H9 (cell line): ENCODE measurements around the gene CXCL3. TPM values are rescaled to one million over a fixed set of nuclear protein-coding genes. Genes with fewer than 3 reads are reported as not detected.

Experiments
- DNase-seq: peaks from one replicate; pipeline ENCODE4 v3.0.0-alpha.2; 2017
- H2AFZ ChIP-seq: one replicate; pipeline ENCODE4 v1.6.1; 2013; ENCODE audit warnings: mild to moderate bottlenecking, low read length, control low read depth, moderate library complexity
- H2AK5ac ChIP-seq: 2 replicates; pipeline ENCODE4 v1.6.1; 2013; ENCODE audit warnings: low read length, control low read depth, mixed read lengths; ENCODE audit not compliant: insufficient read length
- H2BK120ac ChIP-seq: one replicate; pipeline ENCODE4 v1.6.1; 2013; ENCODE audit warnings: low read depth, mild to moderate bottlenecking, low read length, control low read depth, inconsistent platforms; ENCODE audit not compliant: poor library complexity, severe bottlenecking
- H2BK12ac ChIP-seq: 2 replicates; pipeline ENCODE4 v1.6.1; 2013; ENCODE audit warnings: low read length, control low read depth, mixed read lengths, low read depth; ENCODE audit not compliant: insufficient read length
- H2BK15ac ChIP-seq: 2 replicates; pipeline ENCODE4 v1.6.1; 2013; ENCODE audit warnings: low read depth, low read length, control low read depth
- H2BK20ac ChIP-seq: one replicate; pipeline ENCODE4 v1.6.1; 2013; ENCODE audit warnings: low read depth, mild to moderate bottlenecking, low read length, control low read depth, inconsistent platforms; ENCODE audit not compliant: poor library complexity, severe bottlenecking
- H2BK5ac ChIP-seq: 2 replicates; pipeline ENCODE4 v1.6.1; 2013; ENCODE audit warnings: low read length, control low read depth, mixed read lengths; ENCODE audit not compliant: insufficient read length
- H3K14ac ChIP-seq: 2 replicates; pipeline ENCODE4 v1.6.1; 2013; ENCODE audit warnings: low read length, control low read depth; ENCODE audit not compliant: insufficient read depth
- H3K18ac ChIP-seq: 2 replicates; pipeline ENCODE4 v1.6.1; 2013; ENCODE audit warnings: low read depth, mild to moderate bottlenecking, mixed read lengths, low read length, control low read depth; ENCODE audit not compliant: insufficient read length
- H3K23ac ChIP-seq: 2 replicates; pipeline ENCODE4 v1.6.1; 2013; ENCODE audit warnings: low read length, control low read depth, mixed read lengths, low read depth; ENCODE audit not compliant: insufficient read length
- H3K23me2 ChIP-seq: 2 replicates; pipeline ENCODE4 v1.6.1; 2013; ENCODE audit warnings: low read depth, mild to moderate bottlenecking, mixed read lengths, low read length, control low read depth; ENCODE audit not compliant: insufficient read length, poor library complexity, severe bottlenecking
- H3K27ac ChIP-seq: 2 replicates; pipeline ENCODE4 v1.5.1; 2013; ENCODE audit warnings: low read length, control low read depth, mixed read lengths, low read depth; ENCODE audit not compliant: insufficient read length
- H3K27me3 ChIP-seq: 2 replicates; pipeline ENCODE4 v1.6.1; 2013; ENCODE audit warnings: low read length, control low read depth, inconsistent platforms; ENCODE audit not compliant: insufficient read depth
- H3K4ac ChIP-seq: 2 replicates; pipeline ENCODE4 v1.6.1; 2013; ENCODE audit warnings: low read depth, mild to moderate bottlenecking, control low read depth, inconsistent platforms, low read length, moderate library complexity
- H3K4me1 ChIP-seq: 2 replicates; pipeline ENCODE4 v1.6.1; 2013; ENCODE audit warnings: low read length, control low read depth, inconsistent platforms; ENCODE audit not compliant: insufficient read depth
- H3K4me2 ChIP-seq: 2 replicates; pipeline ENCODE4 v1.6.1; 2013; ENCODE audit warnings: low read length, control low read depth, mixed read lengths; ENCODE audit not compliant: insufficient read length, insufficient read depth
- H3K56ac ChIP-seq: 2 replicates; pipeline ENCODE4 v1.6.1; 2013; ENCODE audit warnings: low read depth, mild to moderate bottlenecking, mixed read lengths, low read length, control low read depth; ENCODE audit not compliant: insufficient read length
- H3K79me1 ChIP-seq: 2 replicates; pipeline ENCODE4 v1.6.1; 2013; ENCODE audit warnings: low read depth, mild to moderate bottlenecking, moderate library complexity, low read length, control low read depth, inconsistent platforms; ENCODE audit not compliant: insufficient read depth, poor library complexity, severe bottlenecking
- H3K79me2 ChIP-seq: 2 replicates; pipeline ENCODE4 v1.6.1; 2013; ENCODE audit warnings: low read length, control low read depth, inconsistent platforms; ENCODE audit not compliant: insufficient read depth
- H3K9ac ChIP-seq: 2 replicates; pipeline ENCODE4 v1.6.1; 2013; ENCODE audit warnings: low read length, control low read depth, mixed read lengths; ENCODE audit not compliant: insufficient read length; ENCODE audit errors: extremely low read depth
- H3K9me3 ChIP-seq: one replicate; pipeline ENCODE4 v1.6.1; 2013; ENCODE audit warnings: low read depth, low read length, inconsistent platforms; ENCODE audit not compliant: control insufficient read depth
- H3T11ph ChIP-seq: one replicate; pipeline ENCODE4 v1.6.1; 2013; ENCODE audit warnings: mild to moderate bottlenecking, low read length, control low read depth, inconsistent platforms
- H4K20me1 ChIP-seq: one replicate; pipeline ENCODE4 v1.6.1; 2013; ENCODE audit not compliant: control insufficient read depth, insufficient read length, insufficient read depth
- H4K5ac ChIP-seq: 2 replicates; pipeline ENCODE4 v1.6.1; 2013; ENCODE audit warnings: low read depth, mild to moderate bottlenecking, mixed read lengths, low read length, control low read depth; ENCODE audit not compliant: insufficient read length
- H4K8ac ChIP-seq: replicated peaks from 2 replicates; pipeline ENCODE4 v1.6.1; 2013; ENCODE audit warnings: low read length, control low read depth, mixed read lengths, low read depth; ENCODE audit not compliant: insufficient read length
- H4K91ac ChIP-seq: 2 replicates; pipeline ENCODE4 v1.6.1; 2013; ENCODE audit warnings: low read depth, mild to moderate bottlenecking, moderate library complexity, mixed read lengths, low read length, control low read depth; ENCODE audit not compliant: insufficient read length
- H3K27ac Mint-ChIP-seq, 3 experiments: 2 replicates in 2 of 3; 3 replicates in 1 of 3; pipeline ENCODE4 v1.8.0; 2020 to 2021; ENCODE audit warnings: mixed read lengths in 3 of 3, mild to moderate bottlenecking in 1 of 3, moderate library complexity in 1 of 3
- H3K27me3 Mint-ChIP-seq: 2 replicates; pipeline ENCODE4 v1.8.0; 2021; ENCODE audit warnings: low read depth, mild to moderate bottlenecking, moderate library complexity, mixed read lengths
- H3K36me3 Mint-ChIP-seq, 3 experiments: 2 replicates in 2 of 3; 3 replicates in 1 of 3; pipeline ENCODE4 v1.8.0; 2020 to 2021; ENCODE audit warnings: low read depth in 3 of 3, mixed read lengths in 3 of 3; ENCODE audit not compliant: insufficient read depth in 1 of 3
- H3K4me1 Mint-ChIP-seq, 2 experiments: 2 replicates each; pipeline ENCODE4 v1.8.0; 2020; ENCODE audit warnings: mixed read lengths in 2 of 2
- H3K4me3 Mint-ChIP-seq, 2 experiments: 2 replicates in 1 of 2; 3 replicates in 1 of 2; pipeline ENCODE4 v1.8.0; 2020 to 2021; ENCODE audit warnings: mild to moderate bottlenecking in 2 of 2, mixed read lengths in 2 of 2, moderate library complexity in 1 of 2
- H3K9me3 Mint-ChIP-seq, 2 experiments: 2 replicates in 1 of 2; 3 replicates in 1 of 2; pipeline ENCODE4 v1.8.0; 2020; ENCODE audit warnings: mild to moderate bottlenecking in 2 of 2, mixed read lengths in 2 of 2, moderate library complexity in 1 of 2
- CTCF ChIP-seq: fragments of 200-600 bp; sonication (generic); conservative IDR thresholded peaks from 3 replicates; pipeline ENCODE4 v1.8.0; 2021; ENCODE audit warnings: antibody characterized with exemption, mild to moderate bottlenecking
- WGBS: extraction: QIAGEN DNeasy Blood & Tissue Kit; methylation state at CpG from one replicate; pipeline ENCODE4 v1.1.7; 2013; ENCODE audit warnings: missing lambda C conversion rate, low lambda C conversion rate, mixed read lengths; ENCODE audit not compliant: insufficient read length; ENCODE audit errors: extremely low coverage; 5-methylcytosine and 5-hydroxymethylcytosine counted together
- total RNA-seq: library from RNA; stranded (reverse); gene quantifications from 2 replicates; pipeline ENCODE4 v1.2.1, GENCODE V29; 2021

CXCL3 gene
- total RNA-seq, 1 experiment from 2014 or later: 3.7 TPM

DNA sequence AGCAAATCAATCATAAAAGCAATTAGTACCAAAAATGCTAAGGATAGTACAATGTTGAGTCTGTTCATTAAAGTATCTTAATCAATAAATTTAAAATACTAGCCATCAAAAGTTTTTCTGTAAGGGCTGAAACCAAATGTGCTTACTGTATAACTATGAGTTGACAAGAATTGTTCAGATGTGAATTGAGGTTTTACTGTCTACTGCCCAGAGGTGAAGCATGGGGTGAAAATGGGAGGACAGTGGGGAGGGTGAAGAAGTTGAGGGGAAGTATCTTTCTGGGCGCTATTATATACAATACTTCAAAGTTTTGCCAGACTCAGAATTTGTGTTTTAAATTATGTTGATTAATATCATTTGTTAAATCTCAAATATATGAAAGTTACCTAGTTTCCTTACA lies 46.4 kb downstream of the CXCL3 start:
- Histone ChIP-seq H2BK15ac (no peak overlapping the region), H2AK5ac (no peak overlapping the region), H4K8ac (no peak overlapping the region), H3K27me3 (no peaks in the 10 kb centered on the region), H2BK12ac (no peak overlapping the region), H3K27ac (no peak overlapping the region), H3K14ac (no peak overlapping the region), H2BK5ac (no peak overlapping the region), H3K4ac (no peak overlapping the region), H3K4me1 (no peaks in the 10 kb centered on the region), H3K23ac (no peak overlapping the region), H3K4me2 (no peak overlapping the region), H2AFZ (no peak overlapping the region), H3K79me1 (no peaks in the 10 kb centered on the region), H2BK20ac (no peak overlapping the region), H4K5ac (no peak overlapping the region), H4K20me1 (no peaks in the 10 kb centered on the region), H3K9me3 (no peaks in the 10 kb centered on the region), H2BK120ac (no peak overlapping the region), H3T11ph (no peak overlapping the region), H3K79me2 (no peaks in the 10 kb centered on the region), H3K56ac (no peak overlapping the region), H3K23me2 (no peaks in the 10 kb centered on the region), H3K18ac (no peak overlapping the region), H3K9ac (no peak overlapping the region), H4K91ac (no peak overlapping the region)
- DNase-seq: no peak
- H3K27ac Mint-ChIP-seq: no peak overlapping the region
- whole genome bisulfite sequencing: no CpG with 5 or more reads among the region's 1 CpG
- H3K9me3 Mint-ChIP-seq: peaks cover 0 to 7% of the 10 kb centered on the region in 2 experiments; a peak in 2 of 5 replicates
- H3K36me3 Mint-ChIP-seq: peaks cover 3 to 26% (median 17%) of the 10 kb centered on the region in 3 experiments; a peak in 6 of 7 replicates
- TF ChIP-seq CTCF: no peak
- H3K27me3 Mint-ChIP-seq: no peaks in the 10 kb centered on the region
- H3K4me1 Mint-ChIP-seq: peaks cover 13 to 29% of the 10 kb centered on the region in 2 experiments
- no peak overlapping the region for H3K4me3 Mint-ChIP-seq
